GM19035 (cell line): ENCODE data around the gene ACBD4.
"Not testable (repeated sequence)": the region's sequence is repeated elsewhere in the genome, so short reads cannot be mapped to it uniquely, and the experiment has no call there.

ENCODE experiments used
- ATAC-seq: cut with Tn5 transposase; IDR thresholded peaks from one replicate; pipeline ENCODE4 v1.9.1; 2021; ENCODE audit not compliant: unreplicated experiment

The ACBD4 gene

GRCh38 chr17:45118691-45119090 lies 16.8 kb upstream of the ACBD4 start:
- no peak for ATAC-seq

- no peak for ATAC-seq
Observed at GRCh38 chr17:45119964-45120363, 15.5 kb upstream of the ACBD4 start.

- no peak for ATAC-seq
Observed at GRCh38 chr17:45120558-45120957, 14.9 kb upstream of the ACBD4 start.

GRCh38 chr17:45121055-45121454 lies 14.4 kb upstream of the ACBD4 start:
- no peak for ATAC-seq

GRCh38 chr17:45123076-45123770 lies 12.3 kb upstream of the ACBD4 start:
- ATAC-seq, result no peak

- no peak for ATAC-seq
Observed at GRCh38 chr17:45123930-45124796, 11.3 kb upstream of the ACBD4 start.

GRCh38 chr17:45124797-45125122 lies 10.7 kb upstream of the ACBD4 start:
- ATAC-seq, result not testable (repeated sequence)

GRCh38 chr17:45125509-45125908 lies 10.0 kb upstream of the ACBD4 start:
- no peak for ATAC-seq

- ATAC-seq, result no peak
Observed at GRCh38 chr17:45127207-45127547, 8.3 kb upstream of the ACBD4 start.

- ATAC-seq, result no peak
Observed at GRCh38 chr17:45127548-45128300, 7.8 kb upstream of the ACBD4 start.

GRCh38 chr17:45128331-45128730 lies 7.2 kb upstream of the ACBD4 start:
- ATAC-seq, result no peak

- ATAC-seq, result no peak
Observed at GRCh38 chr17:45128989-45129388, 6.5 kb upstream of the ACBD4 start.

- ATAC-seq, result no peak
Observed at GRCh38 chr17:45129426-45129939, 6.0 kb upstream of the ACBD4 start.

- no peak for ATAC-seq
Observed at GRCh38 chr17:45129940-45130680, 5.4 kb upstream of the ACBD4 start.

- no peak for ATAC-seq
Observed at GRCh38 chr17:45130681-45131615, 4.5 kb upstream of the ACBD4 start.

- ATAC-seq, result no peak
Observed at GRCh38 chr17:45131616-45132319, 3.7 kb upstream of the ACBD4 start.

- ATAC-seq, result no peak
Observed at GRCh38 chr17:45132320-45132571, 3.2 kb upstream of the ACBD4 start, which contains the start of gene PLCD3. Gene PLCD3 (minus strand): TSS chr17:45132515. CDS start chr17:45132410, 105 bp downstream.

GRCh38 chr17:45132572-45133463 lies 2.7 kb upstream of the ACBD4 start:
- ATAC-seq, result no peak
